GM12891 (cell line): Measurements from ENCODE around the gene CFAP46.
"Not testable (repeated sequence)": the region's sequence is repeated elsewhere in the genome, so short reads cannot be mapped to it uniquely, and the experiment has no call there.

Source experiments
- DNase-seq: peaks from one replicate; pipeline ENCODE4 v3.0.0; 2011; ENCODE audit warnings: low spot score; ENCODE audit not compliant: insufficient read length
- FAIRE-seq: peaks from 2 replicates; lab custom pipeline; 2011; peaks lifted over from hg19 to GRCh38; lab: Jason Lieb, UNC
- PAX5 ChIP-seq: IDR thresholded peaks from 2 replicates; pipeline ENCODE4 v1.6.1; 2011; ENCODE audit warnings: low read length, moderate library complexity, mild to moderate bottlenecking; ENCODE audit not compliant: insufficient read depth, severe bottlenecking
- POLR2A ChIP-seq: IDR thresholded peaks from 2 replicates; pipeline ENCODE4 v1.6.1; 2011; ENCODE audit warnings: low read depth, low read length, control low read depth
- POLR2AphosphoS5 ChIP-seq: IDR thresholded peaks from 2 replicates; pipeline ENCODE4 v1.6.1; 2011; ENCODE audit warnings: low read depth, low read length, control low read depth
- POU2F2 ChIP-seq: IDR thresholded peaks from 2 replicates; pipeline ENCODE4 v1.6.1; 2011; ENCODE audit warnings: low read depth, mild to moderate bottlenecking, control low read depth, low read length, moderate library complexity
- SPI1 ChIP-seq: IDR thresholded peaks from 2 replicates; pipeline ENCODE4 v1.6.1; 2011; ENCODE audit warnings: low read depth, low read length, control low read depth
- TAF1 ChIP-seq: IDR thresholded peaks from 2 replicates; pipeline ENCODE4 v1.6.1; 2011; ENCODE audit warnings: low read depth, low read length, control low read depth

The CFAP46 gene

DNA sequence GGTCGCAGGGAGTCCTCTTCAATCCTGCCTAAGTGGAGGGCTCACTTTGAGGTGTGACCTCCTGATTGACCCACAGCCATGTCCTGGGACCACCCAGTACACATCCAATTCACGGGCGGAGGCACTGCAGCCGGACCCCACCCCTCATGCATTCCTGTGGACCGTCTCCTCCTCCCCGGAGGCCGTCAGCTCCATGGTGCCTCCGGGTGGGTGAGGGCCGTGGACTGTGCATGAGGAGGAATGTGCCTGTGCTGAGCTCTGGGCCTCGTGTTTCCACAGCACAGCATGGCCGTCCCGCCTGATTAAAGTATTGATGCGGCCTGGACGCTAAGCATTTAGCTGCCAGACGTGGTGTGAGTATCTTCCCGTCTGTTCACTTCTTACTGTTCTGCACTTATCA is 52.8 kb downstream of the CFAP46 start:
- TF ChIP-seq POU2F2 (no peak), POLR2A (no peak), TAF1 (no peak), POLR2AphosphoS5 (no peak), PAX5 (no peak), SPI1 (no peak)
- FAIRE-seq = no peak
- no peak for DNase-seq

DNA sequence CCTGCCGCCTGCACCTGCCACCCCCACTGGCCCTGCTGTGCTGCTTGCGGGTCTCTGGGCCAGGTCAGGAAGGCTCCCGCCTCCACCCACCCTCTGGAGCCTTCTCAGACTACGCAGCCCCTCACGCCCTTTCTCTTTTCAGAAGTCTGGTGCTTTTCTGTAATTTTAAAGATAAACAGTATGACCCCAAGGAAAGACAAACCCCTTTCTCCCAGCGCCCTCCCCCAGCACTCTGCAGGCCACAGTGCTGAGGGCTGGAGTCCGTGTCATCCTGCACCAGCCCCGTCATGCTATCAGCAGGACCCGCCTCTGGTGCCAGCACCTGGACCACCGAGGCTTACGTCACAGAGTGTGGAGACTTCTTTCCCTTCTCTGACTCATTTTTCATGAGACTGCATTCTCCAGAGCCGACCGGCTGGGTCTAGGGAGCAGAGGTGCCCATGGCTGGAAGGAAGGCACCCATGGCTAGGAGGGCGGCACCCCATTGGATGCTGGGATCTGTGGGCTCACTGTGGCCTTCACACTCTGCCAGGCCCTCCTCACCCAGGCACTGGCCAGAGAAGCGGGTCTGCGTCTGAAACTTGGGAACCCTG is 53.4 kb downstream of the CFAP46 start:
- TF ChIP-seq POLR2AphosphoS5 (no peak), TAF1 (no peak), PAX5 (no peak), POLR2A (no peak), POU2F2 (no peak), SPI1 (no peak)
- FAIRE-seq (no peak), DNase-seq (no peak)

DNA sequence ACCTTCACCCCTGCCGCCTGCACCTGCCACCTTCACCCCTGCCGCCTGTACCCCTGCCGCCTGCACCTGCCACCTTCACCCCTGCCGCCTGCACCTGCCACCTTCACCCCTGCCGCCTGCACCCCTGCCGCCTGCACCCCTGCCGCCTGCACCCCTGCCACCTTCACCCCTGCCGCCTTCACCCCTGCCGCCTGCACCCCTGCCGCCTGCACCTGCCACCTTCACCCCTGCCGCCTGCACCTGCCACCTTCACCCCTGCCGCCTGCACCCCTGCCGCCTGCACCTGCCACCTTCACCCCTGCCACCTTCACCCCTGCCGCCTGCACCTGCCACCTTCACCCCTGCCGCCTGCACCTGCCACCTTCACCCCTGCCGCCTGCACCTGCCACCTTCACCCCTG is 53.9 kb downstream of the CFAP46 start:
- not testable (repeated sequence) for DNase-seq

DNA sequence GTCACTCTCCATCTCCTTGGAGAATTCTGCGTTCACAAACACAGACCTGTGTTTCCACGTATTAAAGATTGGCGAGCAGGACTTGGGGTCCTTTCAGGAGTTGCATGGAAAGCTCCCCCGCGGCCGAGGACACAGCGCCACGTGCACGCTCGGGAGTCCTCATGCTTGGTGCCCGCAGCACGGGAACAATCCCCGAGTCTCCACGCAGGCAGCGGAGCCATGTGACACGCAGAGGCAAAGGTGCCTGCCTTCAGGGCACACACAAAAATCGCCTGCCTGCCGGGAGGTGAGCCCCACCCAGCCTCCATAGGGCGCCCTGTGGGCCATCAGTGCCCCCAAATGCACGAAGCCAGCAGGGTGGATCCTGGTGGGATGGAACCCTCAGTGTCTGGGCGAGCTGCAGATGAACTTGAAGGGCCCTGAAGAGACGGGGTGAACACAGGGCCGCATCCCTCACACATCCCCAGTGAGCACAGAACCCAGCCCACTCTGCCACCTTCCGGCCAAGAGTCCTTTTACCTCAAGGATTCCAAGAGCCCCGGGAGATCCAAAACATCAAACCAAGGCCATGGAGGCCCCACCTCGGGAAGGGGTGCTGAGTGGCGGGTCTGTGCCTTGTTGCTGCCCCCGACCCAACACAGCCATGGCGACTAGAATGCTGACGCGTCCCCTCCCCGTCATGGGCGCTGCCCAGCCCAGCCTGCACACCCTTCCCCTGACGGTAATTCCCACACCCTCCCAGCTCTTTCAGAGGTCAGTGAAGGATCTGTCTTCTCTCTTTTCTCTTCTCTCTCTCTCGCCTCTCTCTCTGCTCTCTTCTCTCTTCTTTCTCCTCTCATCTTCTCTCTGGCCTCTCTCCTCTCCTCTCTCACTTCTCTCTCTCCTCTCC is 55.9 kb downstream of the CFAP46 start:
- DNase-seq (no peak), FAIRE-seq (no peak)
- TF ChIP-seq SPI1 = no peak
- TF ChIP-seq POLR2AphosphoS5 = no peak
- TF ChIP-seq TAF1 = no peak
- TF ChIP-seq PAX5 = no peak
- TF ChIP-seq POU2F2 = no peak
- no peak for TF ChIP-seq POLR2A

More for the DNA sequence above, 53.9 kb downstream of the CFAP46 start:
- FAIRE-seq = not testable (repeated sequence)

DNA sequence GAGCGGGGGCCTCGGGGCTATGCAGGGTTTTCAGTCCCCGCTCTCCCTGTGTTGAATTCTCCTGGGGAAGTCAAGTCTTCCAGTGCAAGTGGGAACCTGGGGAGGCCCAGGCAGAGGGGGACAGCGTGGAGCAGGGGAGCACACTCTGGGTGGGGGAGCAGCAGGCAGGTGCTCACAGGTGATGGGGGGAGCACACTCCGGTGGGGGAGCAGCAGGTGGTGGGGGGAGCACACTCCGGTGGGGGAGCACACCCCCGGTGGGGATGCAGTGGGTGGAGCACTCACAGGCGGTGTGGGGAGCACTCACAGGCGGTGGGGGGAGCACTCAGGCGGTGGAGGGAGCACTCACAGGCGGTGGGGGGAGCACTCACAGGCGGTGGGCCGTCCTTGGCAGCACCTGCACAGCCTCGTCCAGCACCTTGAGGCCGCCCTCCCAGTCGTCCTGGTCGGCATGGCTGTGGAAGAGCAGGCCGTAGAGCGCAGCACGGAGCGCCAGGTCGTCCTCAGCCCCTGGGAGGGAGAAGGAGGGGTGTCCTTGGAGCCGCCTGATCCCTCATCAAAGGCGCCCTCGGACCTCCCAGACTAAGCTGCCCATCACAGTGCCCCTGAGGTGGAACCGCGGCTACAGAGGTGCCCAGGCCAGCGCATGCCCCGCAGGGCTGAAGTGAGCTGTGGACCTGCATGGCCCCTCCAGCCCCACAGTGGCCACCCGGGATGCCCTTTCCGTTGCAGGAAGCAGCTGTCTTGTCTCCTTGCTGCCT is 56.7 kb downstream of the CFAP46 start:
- FAIRE-seq = no peak
- no peak for TF ChIP-seq TAF1
- TF ChIP-seq POLR2AphosphoS5 = no peak
- no peak for TF ChIP-seq SPI1
- TF ChIP-seq POLR2A = no peak
- TF ChIP-seq POU2F2 = no peak
- TF ChIP-seq PAX5 = no peak
- DNase-seq = no peak

DNA sequence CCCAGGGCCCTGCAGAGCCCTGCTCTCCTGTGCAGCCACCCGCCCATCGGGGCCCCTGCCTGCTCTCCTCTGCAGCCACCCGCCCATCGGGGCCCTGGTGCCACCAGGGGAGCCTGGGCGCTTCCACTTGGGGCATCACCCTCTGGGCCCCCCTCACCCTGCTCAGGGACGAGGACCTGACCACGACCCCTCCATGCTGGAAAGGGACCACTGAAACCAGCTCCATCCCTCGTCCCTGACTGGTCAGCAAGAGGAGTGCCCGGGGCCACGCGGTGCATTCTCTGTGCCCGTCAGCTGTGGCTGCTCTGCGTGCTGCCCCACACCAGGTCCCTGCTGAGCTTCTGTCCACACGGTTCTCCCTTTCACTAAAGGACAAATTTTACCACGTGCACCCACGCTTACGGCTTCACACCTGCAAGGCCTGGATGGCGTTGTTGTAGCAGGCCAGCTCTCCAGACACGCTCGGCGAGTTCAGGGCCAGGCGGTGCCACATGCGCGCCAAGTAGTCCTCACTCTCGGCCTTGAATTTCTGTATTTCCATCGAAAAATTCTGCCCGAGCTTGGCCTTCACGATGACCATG is 57.6 kb downstream of the CFAP46 start:
- FAIRE-seq (no peak), DNase-seq (no peak)
- TF ChIP-seq POLR2A (no peak), PAX5 (no peak), POLR2AphosphoS5 (no peak), SPI1 (no peak), TAF1 (no peak), POU2F2 (no peak)

DNA sequence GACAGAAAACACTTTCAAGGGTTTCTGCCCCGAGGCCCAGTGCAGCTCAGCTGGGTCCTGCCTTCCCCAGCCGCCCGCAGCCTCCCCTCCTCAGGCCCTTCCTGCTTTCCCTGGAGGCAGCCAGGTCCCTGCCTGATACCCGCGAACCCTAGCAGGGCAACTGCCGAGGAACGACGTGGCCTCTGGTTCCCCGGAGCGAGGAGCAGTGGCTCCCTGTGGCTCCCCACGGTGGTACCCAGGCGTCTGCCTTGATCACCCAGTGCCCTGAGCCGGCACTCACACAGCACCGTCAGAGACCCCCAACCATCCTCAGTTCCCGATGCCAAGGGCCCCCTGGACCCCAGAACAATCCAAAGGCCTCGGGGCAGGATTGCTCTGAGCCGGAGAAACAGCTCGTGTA is 58.3 kb downstream of the CFAP46 start:
- TF ChIP-seq TAF1 = no peak
- no peak for TF ChIP-seq PAX5
- TF ChIP-seq SPI1 = no peak
- no peak for TF ChIP-seq POLR2AphosphoS5
- no peak for TF ChIP-seq POLR2A
- DNase-seq = no peak
- FAIRE-seq = no peak

DNA sequence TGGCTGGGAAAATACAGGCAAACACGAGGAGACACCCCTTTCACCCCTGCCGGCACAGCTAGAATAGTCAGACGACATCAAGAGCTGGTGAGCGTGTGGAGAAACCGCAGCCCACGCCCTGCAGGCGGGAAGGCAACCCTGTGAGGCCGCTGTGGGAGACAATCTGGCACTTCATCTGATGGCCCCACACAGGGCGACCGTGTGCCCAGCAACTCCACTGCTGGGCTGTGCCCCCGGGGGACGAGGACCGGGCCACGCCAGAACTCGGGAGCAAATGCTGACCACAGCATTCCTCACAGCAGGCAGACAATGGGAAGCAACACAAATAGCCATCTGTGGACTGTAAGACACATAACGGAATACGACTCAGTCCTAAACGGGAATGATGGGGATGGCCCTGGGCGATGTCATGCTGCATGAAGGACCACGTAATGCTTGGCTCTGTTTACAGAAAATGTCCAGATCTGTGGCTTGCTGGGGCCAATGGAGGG is 58.9 kb downstream of the CFAP46 start:
- no peak for FAIRE-seq

DNA sequence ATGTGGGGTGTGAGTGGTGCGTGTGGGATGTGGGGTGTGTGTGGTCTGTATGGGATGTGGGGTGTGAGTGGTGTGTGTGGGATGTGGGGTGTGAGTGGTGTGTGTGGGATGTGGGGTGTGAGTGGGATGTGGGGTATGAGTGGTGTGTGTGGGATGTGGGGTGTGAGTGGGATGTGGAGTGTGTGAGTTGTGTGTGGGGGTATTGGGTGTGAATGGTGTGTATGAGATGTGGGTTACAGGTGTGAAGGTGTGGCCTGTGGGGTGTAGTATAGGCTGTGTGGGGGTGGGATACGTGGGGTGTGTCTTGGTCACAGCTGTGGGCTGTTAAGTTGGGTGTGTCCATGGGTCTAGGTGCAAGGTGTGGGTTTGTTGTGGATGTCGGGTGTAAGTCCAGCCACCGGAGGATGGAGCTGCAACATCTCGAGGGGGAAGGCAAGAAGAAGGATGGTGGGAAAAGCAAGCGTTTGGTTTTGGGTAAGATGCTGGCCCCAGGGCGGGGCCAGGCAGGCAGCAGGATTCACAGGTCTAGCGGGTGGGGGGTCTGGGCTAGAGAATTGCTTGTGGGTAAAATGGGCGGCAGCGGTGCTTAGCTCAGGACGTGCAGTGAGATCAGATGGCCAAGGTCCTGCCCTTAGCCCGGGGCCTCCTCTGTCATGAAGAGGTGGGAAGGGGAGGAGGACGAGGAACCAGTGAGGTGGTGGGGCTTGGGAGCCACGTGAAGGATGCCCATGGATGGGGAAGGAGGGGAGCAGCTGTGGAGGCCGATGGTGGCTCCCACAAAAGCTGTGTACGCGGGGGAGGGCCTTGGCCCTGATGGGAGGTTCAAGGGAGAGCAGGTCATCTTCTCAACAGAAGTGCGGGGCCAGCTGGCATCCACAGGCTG is 60.1 kb downstream of the CFAP46 start:
- TF ChIP-seq PAX5 (no peak), POLR2A (no peak), SPI1 (no peak)
- DNase-seq (no peak), FAIRE-seq (no peak)

More for the DNA sequence above, 58.9 kb downstream of the CFAP46 start:
- no peak for DNase-seq
- TF ChIP-seq POU2F2 (no peak), SPI1 (no peak), PAX5 (no peak), POLR2AphosphoS5 (no peak), POLR2A (no peak), TAF1 (no peak)
